IMR-90 (cell line): ENCODE results near the gene C11orf42. TPM values are rescaled to one million over a fixed set of nuclear protein-coding genes. Genes with fewer than 3 reads are reported as not detected.

Experiments used
- ATAC-seq: fragments of 200-7000 bp; cut with Tn5 transposase; 2 replicates; pipeline ENCODE4 v1.9.1; 2020; ENCODE audit warnings: low read depth, mild to moderate bottlenecking, moderate library complexity
- BruUV-seq: library from RNA; stranded (reverse); fragments of 400-500 nt; replicated peaks from 2 replicates; lab custom pipeline; 2021; lab: Mats Ljungman, UMichigan
- CTCF ChIA-PET: fragments of 300-600 bp; formaldehyde crosslinking; extraction: SDS; loops from one replicate; lab custom pipeline; 2021; ENCODE audit warnings: antibody characterized with exemption; lab: Yijun Ruan, JAX
- POLR2A ChIA-PET: fragments of 300-600 bp; sonication (Branson Sonifier 250); formaldehyde crosslinking; loops from one replicate; lab custom pipeline; 2022; ENCODE audit warnings: antibody characterized with exemption; ENCODE audit not compliant: unreplicated experiment; lab: Charles Lee
- DNase-seq: peaks from one replicate; pipeline ENCODE4 v3.0.0; 2013
- H2AFZ ChIP-seq: replicated peaks from 2 replicates; pipeline ENCODE3; 2013; ENCODE audit warnings: low read length, mild to moderate bottlenecking; ENCODE audit not compliant: poor library complexity
- H2AK5ac ChIP-seq: 2 replicates; pipeline ENCODE4 v1.6.1; 2013; ENCODE audit warnings: low read depth, low read length, inconsistent platforms
- H2AK9ac ChIP-seq: replicated peaks from 2 replicates; pipeline ENCODE3; 2013; ENCODE audit warnings: mild to moderate bottlenecking, low read depth, low read length, moderate library complexity; ENCODE audit not compliant: poor library complexity
- H2BK120ac ChIP-seq: 2 replicates; pipeline ENCODE4 v1.6.1; 2013; ENCODE audit warnings: low read depth, low read length, inconsistent platforms
- H2BK15ac ChIP-seq: 3 replicates; pipeline ENCODE4 v1.6.1; 2013; ENCODE audit warnings: low read depth, low read length, inconsistent platforms
- H2BK20ac ChIP-seq: 2 replicates; pipeline ENCODE4 v1.6.1; 2013; ENCODE audit warnings: low read depth, mild to moderate bottlenecking, inconsistent platforms, low read length, moderate library complexity
- H2BK5ac ChIP-seq: 2 replicates; pipeline ENCODE4 v1.6.1; 2013; ENCODE audit warnings: mild to moderate bottlenecking, low read depth, low read length, inconsistent platforms; ENCODE audit not compliant: poor library complexity, severe bottlenecking
- H3K14ac ChIP-seq: replicated peaks from 2 replicates; pipeline ENCODE4 v1.6.1; 2013; ENCODE audit warnings: low read depth, low read length, inconsistent platforms
- H3K18ac ChIP-seq: 2 replicates; pipeline ENCODE4 v1.6.1; 2013; ENCODE audit warnings: low read depth, low read length, control low read depth
- H3K23ac ChIP-seq: 2 replicates; pipeline ENCODE4 v1.6.1; 2013; ENCODE audit warnings: low read depth, low read length, inconsistent platforms
- H3K27ac ChIP-seq: 2 replicates; pipeline ENCODE4 v1.5.1; 2013; ENCODE audit warnings: mild to moderate bottlenecking, control low read depth, low read length; ENCODE audit not compliant: insufficient read depth
- H3K27me3 ChIP-seq: 2 replicates; pipeline ENCODE4 v1.6.1; 2013; ENCODE audit warnings: low read length; ENCODE audit not compliant: control insufficient read depth, insufficient read depth
- H3K36me3 ChIP-seq: 2 replicates; pipeline ENCODE4 v1.6.1; 2013; ENCODE audit warnings: low read length, mixed read lengths; ENCODE audit not compliant: control insufficient read depth, insufficient read depth
- H3K4ac ChIP-seq: 2 replicates; pipeline ENCODE4 v1.6.1; 2013; ENCODE audit warnings: low read depth, low read length, inconsistent platforms
- H3K4me1 ChIP-seq: 2 replicates; pipeline ENCODE4 v1.6.1; 2013; ENCODE audit warnings: low read length, mixed read lengths; ENCODE audit not compliant: control insufficient read depth, insufficient read depth
- H3K4me2 ChIP-seq: 2 replicates; pipeline ENCODE4 v1.6.1; 2013; ENCODE audit warnings: low read depth, mild to moderate bottlenecking, control low read depth, low read length, moderate library complexity
- H3K4me3 ChIP-seq: 2 replicates; pipeline ENCODE4 v1.5.1; 2013; ENCODE audit warnings: low read depth, mild to moderate bottlenecking, control low read depth, low read length, moderate library complexity; ENCODE audit not compliant: insufficient read depth
- H3K56ac ChIP-seq: 2 replicates; pipeline ENCODE4 v1.6.1; 2013; ENCODE audit warnings: low read length, inconsistent platforms; ENCODE audit not compliant: insufficient read depth; ENCODE audit errors: extremely low read depth
- H3K79me1 ChIP-seq, 2 experiments: 2 replicates each; pipeline ENCODE4 v1.6.1; 2013; ENCODE audit warnings: low read length in 2 of 2, inconsistent platforms in 1 of 2, low read depth in 1 of 2
- H3K9ac ChIP-seq: 2 replicates; pipeline ENCODE4 v1.6.1; 2013; ENCODE audit warnings: low read depth, low read length, control low read depth
- H3K9me1 ChIP-seq: 2 replicates; pipeline ENCODE4 v1.6.1; 2013; ENCODE audit warnings: low read length, inconsistent platforms; ENCODE audit not compliant: insufficient read depth
- H3K9me3 ChIP-seq: 2 replicates; pipeline ENCODE4 v1.6.1; 2013; ENCODE audit warnings: low read length; ENCODE audit not compliant: control insufficient read depth, insufficient read depth
- H4K20me1 ChIP-seq: 2 replicates; pipeline ENCODE4 v1.6.1; 2013; ENCODE audit warnings: low read length, inconsistent platforms; ENCODE audit not compliant: insufficient read depth
- H4K5ac ChIP-seq: 2 replicates; pipeline ENCODE4 v1.6.1; 2013; ENCODE audit warnings: mild to moderate bottlenecking, low read depth, low read length, control low read depth
- H4K8ac ChIP-seq, 2 experiments: 2 replicates each; pipeline ENCODE4 v1.6.1; 2013; ENCODE audit warnings: low read depth in 2 of 2, low read length in 2 of 2, control low read depth in 1 of 2, inconsistent platforms in 1 of 2
- H4K91ac ChIP-seq: 2 replicates; pipeline ENCODE4 v1.6.1; 2013; ENCODE audit warnings: low read depth, low read length, inconsistent platforms; ENCODE audit not compliant: insufficient read depth
- NFE2L2 ChIP-seq: fragments of 150-350 bp; IDR thresholded peaks from 2 replicates; pipeline ENCODE4 v1.6.1; 2016; ENCODE audit warnings: low read depth, mild to moderate bottlenecking, low read length
- RAD21 ChIP-seq: IDR thresholded peaks from 2 replicates; pipeline ENCODE4 v1.6.1; 2012; ENCODE audit warnings: low read length, improper control_type of control experiment
- RCOR1 ChIP-seq: IDR thresholded peaks from 2 replicates; pipeline ENCODE4 v1.6.1; 2012; ENCODE audit warnings: mild to moderate bottlenecking, low read length, improper control_type of control experiment; ENCODE audit not compliant: insufficient replicate concordance
- WGBS, 2 experiments: methylation state at CpG; one replicate each; pipeline versions ENCODE4 v1.1.5 to v1.1.7; 2013; ENCODE audit warnings: missing lambda C conversion rate in 2 of 2; ENCODE audit not compliant: insufficient read length in 1 of 2; ENCODE audit errors: extremely low coverage in 2 of 2; 5-methylcytosine and 5-hydroxymethylcytosine counted together
- dilution Hi-C: fragments of 300-500 bp; cut with HindIII; formaldehyde crosslinking; loops from one replicate; pipeline ENCODE4 v1.14.3; 2018; ENCODE audit warnings: low sequenced_read_pairs; ENCODE audit not compliant: unreplicated experiment
- in situ Hi-C: fragments of 300-500 bp; cut with MboI; formaldehyde crosslinking; loops from 3 replicates; pipeline ENCODE4 v1.14.3; 2019; ENCODE audit warnings: low sequenced_read_pairs, inconsistent platforms, mixed read lengths
- intact Hi-C: fragments of 100-400 bp; cut with micrococcal nuclease; formaldehyde crosslinking; loops from 2 replicates; pipeline ENCODE4 v1.10.0; 2022
- polyA plus RNA-seq, 3 experiments: library from polyadenylated mRNA; depleted of rRNA; stranded (reverse); fragments of >200 nt; gene quantifications; 2 replicates each; pipeline ENCODE4 v1.2.3, GENCODE V29; 2012; ENCODE audit warnings: low replicate concordance in 1 of 3
- total RNA-seq: library from RNA; depleted of rRNA; stranded (reverse); fragments of >200 nt; gene quantifications from 2 replicates; pipeline ENCODE4 v1.2.3, GENCODE V29; 2012
- TF ChIP-seq, protein P1 (sequence below): conservative IDR thresholded peaks from 2 replicates; pipeline ENCODE4 v1.5.1; 2012; ENCODE audit warnings: mild to moderate bottlenecking, low read depth, low read length, improper control_type of control experiment
- TF ChIP-seq, protein P2 (sequence below): fragments of 150-350 bp; IDR thresholded peaks from 2 replicates; pipeline ENCODE4 v1.6.1; 2016; ENCODE audit warnings: low read depth, mild to moderate bottlenecking, low read length, moderate library complexity, borderline replicate concordance
- TF ChIP-seq, protein P3 (sequence below): fragments of 150-350 bp; IDR thresholded peaks from 2 replicates; pipeline ENCODE4 v1.6.1; 2017; ENCODE audit warnings: mild to moderate bottlenecking, antibody characterized with exemption, low read length, low read depth

The C11orf42 gene
- total and polyA plus RNA-seq, 2 of the 4 experiments (the other 2 are of a cell fraction): not detected

DNA sequence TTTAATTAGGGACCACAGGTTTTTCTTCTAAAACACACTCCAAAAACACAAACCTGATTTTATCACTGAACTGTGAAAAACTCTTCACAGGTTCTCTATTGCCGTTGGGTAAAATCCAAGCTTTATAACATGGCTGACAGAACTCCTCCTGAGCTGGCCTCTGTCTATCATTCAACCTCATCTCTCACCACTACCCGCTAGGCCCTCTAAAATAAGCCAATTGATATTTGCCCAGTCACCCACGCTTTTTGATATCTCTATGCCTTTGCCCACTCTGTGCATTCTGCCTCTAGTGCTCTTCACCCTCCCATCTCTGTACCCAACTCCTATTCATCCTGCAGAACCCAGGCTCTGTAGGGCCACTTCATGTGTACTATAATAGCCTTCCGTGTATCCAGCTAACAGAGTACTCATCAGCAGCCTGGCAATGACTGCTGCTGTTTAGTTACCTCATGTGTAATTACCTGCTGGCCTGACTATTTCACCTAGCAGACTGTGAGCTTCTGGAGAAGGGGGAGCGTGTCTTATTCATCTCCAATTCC, 32.5 kb downstream of the C11orf42 start:
- 78% methylated on average over 3 of the region's 5 CpGs; no CpG with 5 or more reads in 1 of the 2 experiments for WGBS, 2 experiments
- H2AFZ ChIP-seq: no peak overlapping the region
- peaks cover 19% of the 10 kb centered on the region for H3K27me3 ChIP-seq
- H3K4me3 ChIP-seq: no peak overlapping the region
- no peak overlapping the region for H2BK15ac ChIP-seq
- DNase-seq (no peak), ATAC-seq (no peak)
- H2AK5ac ChIP-seq: no peak overlapping the region
- H3K9me1 ChIP-seq: 0 out of 2 replicates have a peak, but pooled peaks cover 6% of the 10 kb centered on the region
- H3K36me3 ChIP-seq: no peaks in the 10 kb centered on the region
- H4K5ac ChIP-seq: no peak overlapping the region
- H3K9me3 ChIP-seq: no peaks in the 10 kb centered on the region
- no peak overlapping the region for H3K9ac ChIP-seq
- in situ Hi-C loops: no loop called here
- peaks cover 14 to 17% of the 10 kb centered on the region in 2 experiments for H3K79me1 ChIP-seq
- no peak overlapping the region for H2AK9ac ChIP-seq
- dilution Hi-C loops: no loop called here
- CTCF ChIA-PET: interaction anchor here (0.6 to 1.9 kb wide), 3 partner anchors 13 to 125 kb away, joined by 3 to 4 read pairs (median 3); no protein-coding TSS in a partner anchor
- H3K18ac ChIP-seq: no peak overlapping the region
- TF ChIP-seq, protein P1, sequence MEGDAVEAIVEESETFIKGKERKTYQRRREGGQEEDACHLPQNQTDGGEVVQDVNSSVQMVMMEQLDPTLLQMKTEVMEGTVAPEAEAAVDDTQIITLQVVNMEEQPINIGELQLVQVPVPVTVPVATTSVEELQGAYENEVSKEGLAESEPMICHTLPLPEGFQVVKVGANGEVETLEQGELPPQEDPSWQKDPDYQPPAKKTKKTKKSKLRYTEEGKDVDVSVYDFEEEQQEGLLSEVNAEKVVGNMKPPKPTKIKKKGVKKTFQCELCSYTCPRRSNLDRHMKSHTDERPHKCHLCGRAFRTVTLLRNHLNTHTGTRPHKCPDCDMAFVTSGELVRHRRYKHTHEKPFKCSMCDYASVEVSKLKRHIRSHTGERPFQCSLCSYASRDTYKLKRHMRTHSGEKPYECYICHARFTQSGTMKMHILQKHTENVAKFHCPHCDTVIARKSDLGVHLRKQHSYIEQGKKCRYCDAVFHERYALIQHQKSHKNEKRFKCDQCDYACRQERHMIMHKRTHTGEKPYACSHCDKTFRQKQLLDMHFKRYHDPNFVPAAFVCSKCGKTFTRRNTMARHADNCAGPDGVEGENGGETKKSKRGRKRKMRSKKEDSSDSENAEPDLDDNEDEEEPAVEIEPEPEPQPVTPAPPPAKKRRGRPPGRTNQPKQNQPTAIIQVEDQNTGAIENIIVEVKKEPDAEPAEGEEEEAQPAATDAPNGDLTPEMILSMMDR: no peak
- TF ChIP-seq, protein P2, sequence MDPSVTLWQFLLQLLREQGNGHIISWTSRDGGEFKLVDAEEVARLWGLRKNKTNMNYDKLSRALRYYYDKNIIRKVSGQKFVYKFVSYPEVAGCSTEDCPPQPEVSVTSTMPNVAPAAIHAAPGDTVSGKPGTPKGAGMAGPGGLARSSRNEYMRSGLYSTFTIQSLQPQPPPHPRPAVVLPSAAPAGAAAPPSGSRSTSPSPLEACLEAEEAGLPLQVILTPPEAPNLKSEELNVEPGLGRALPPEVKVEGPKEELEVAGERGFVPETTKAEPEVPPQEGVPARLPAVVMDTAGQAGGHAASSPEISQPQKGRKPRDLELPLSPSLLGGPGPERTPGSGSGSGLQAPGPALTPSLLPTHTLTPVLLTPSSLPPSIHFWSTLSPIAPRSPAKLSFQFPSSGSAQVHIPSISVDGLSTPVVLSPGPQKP: no peak
- TF ChIP-seq RAD21: no peak
- TF ChIP-seq RCOR1: no peak
- TF ChIP-seq NFE2L2: no peak
- TF ChIP-seq, protein P3, sequence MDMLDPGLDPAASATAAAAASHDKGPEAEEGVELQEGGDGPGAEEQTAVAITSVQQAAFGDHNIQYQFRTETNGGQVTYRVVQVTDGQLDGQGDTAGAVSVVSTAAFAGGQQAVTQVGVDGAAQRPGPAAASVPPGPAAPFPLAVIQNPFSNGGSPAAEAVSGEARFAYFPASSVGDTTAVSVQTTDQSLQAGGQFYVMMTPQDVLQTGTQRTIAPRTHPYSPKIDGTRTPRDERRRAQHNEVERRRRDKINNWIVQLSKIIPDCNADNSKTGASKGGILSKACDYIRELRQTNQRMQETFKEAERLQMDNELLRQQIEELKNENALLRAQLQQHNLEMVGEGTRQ: no peak
- H3K56ac ChIP-seq: no peak overlapping the region
- no peak overlapping the region for H3K23ac ChIP-seq
- no peak overlapping the region for H2BK20ac ChIP-seq
- H3K4me2 ChIP-seq: no peak overlapping the region
- no peak overlapping the region for H4K8ac ChIP-seq
- H3K14ac ChIP-seq: no peak overlapping the region
- intact Hi-C loops: no loop called here
- H3K4me1 ChIP-seq: no peaks in the 10 kb centered on the region
- H4K20me1 ChIP-seq: no peaks in the 10 kb centered on the region
- H2BK120ac ChIP-seq: no peak overlapping the region
- no peak overlapping the region for H3K27ac ChIP-seq
- POLR2A ChIA-PET: no interaction called here
- H3K4ac ChIP-seq: no peak overlapping the region
- no TSS peak for BruUV-seq
- no peak overlapping the region for H4K91ac ChIP-seq
- no peak overlapping the region for H2BK5ac ChIP-seq
